Gastrocnemius medialis (tissue), 4 donors: ENCODE data around the gene CWC25.

Source experiments
- POLR2A ChIP-seq, 2 donors: fragments of 450-650 bp; IDR thresholded peaks; one replicate each; pipeline ENCODE4 v1.6.1; 2017; ENCODE audit warnings: antibody characterized with exemption in 2 of 2, mild to moderate bottlenecking in 2 of 2, moderate library complexity in 2 of 2
- TF ChIP-seq, protein P1 (sequence below), 5 experiments: fragments of 450-650 bp in 3 of 5; fragments of 200-600 bp in 2 of 5; sonication (generic) in 2 of 5; IDR thresholded peaks in 4 of 5; conservative IDR thresholded peaks in 1 of 5; 1 replicate in 4 of 5; 2 replicates in 1 of 5; pipeline ENCODE4 v1.5.1; 2016 to 2019; ENCODE audit warnings: antibody characterized with exemption in 5 of 5, mild to moderate bottlenecking in 3 of 5, moderate library complexity in 3 of 5

DNA sequence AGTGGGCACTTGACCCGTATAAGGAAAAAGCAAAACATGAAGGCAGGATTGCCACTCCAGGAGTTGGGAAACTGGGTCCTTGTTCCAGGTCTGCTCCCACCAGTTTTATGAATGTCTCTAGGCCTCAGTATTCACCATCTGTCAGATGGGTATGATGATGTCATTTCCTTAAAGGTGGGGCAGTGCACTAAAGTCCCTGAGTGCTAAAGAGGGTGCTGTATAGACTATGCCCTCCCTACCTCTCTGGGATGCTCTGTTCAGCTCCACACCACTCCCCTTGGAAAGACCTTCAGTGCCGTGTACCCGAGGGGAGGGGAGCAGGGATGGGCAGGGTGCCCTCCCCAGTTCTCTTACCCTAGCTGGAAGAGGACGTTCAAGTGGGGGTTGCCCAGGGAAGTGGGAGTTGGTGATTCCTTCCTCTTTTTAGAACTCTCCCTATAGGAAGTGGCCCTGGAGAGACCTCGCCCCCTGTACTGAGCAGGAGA lies 46.9 kb upstream of the CWC25 start:
- no peak for TF ChIP-seq POLR2A (IDR thresholded peaks at IDR 0.05)
- TF ChIP-seq, protein P1, sequence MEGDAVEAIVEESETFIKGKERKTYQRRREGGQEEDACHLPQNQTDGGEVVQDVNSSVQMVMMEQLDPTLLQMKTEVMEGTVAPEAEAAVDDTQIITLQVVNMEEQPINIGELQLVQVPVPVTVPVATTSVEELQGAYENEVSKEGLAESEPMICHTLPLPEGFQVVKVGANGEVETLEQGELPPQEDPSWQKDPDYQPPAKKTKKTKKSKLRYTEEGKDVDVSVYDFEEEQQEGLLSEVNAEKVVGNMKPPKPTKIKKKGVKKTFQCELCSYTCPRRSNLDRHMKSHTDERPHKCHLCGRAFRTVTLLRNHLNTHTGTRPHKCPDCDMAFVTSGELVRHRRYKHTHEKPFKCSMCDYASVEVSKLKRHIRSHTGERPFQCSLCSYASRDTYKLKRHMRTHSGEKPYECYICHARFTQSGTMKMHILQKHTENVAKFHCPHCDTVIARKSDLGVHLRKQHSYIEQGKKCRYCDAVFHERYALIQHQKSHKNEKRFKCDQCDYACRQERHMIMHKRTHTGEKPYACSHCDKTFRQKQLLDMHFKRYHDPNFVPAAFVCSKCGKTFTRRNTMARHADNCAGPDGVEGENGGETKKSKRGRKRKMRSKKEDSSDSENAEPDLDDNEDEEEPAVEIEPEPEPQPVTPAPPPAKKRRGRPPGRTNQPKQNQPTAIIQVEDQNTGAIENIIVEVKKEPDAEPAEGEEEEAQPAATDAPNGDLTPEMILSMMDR (IDR thresholded peaks at IDR 0.05 in 4 of 5, conservative IDR thresholded peaks at IDR 0.05 in 1 of 5) = no peak
